ENCODE data around the gene DEPDC1.
"Not testable (repeated sequence)": the region's sequence is repeated elsewhere in the genome, so short reads cannot be mapped to it uniquely, and the experiment has no call there.

Gene DEPDC1

GRCh38 chr1:68496680-68497357 is at the start of gene DEPDC1:
DEPDC1 (minus strand) TSS chr1:68497082; CDS start chr1:68496999, 83 bp downstream.
- DNase-seq, result no peak

GRCh38 chr1:68544651-68545050 is 47.8 kb upstream of the DEPDC1 start:
- DNase-seq, result no peak

GRCh38 chr1:68542586-68542985 is 45.7 kb upstream of the DEPDC1 start:
- DNase-seq, result no peak

- DNase-seq, result no peak
These were observed 42.1 kb upstream of the DEPDC1 start for GRCh38 chr1:68538941-68539340.

GRCh38 chr1:68528243-68528642 is 31.4 kb upstream of the DEPDC1 start:
- DNase-seq, result no peak

GRCh38 chr1:68525781-68526180 is 28.9 kb upstream of the DEPDC1 start:
- DNase-seq, result no peak

GRCh38 chr1:68521286-68521685 is 24.4 kb upstream of the DEPDC1 start:
- no peak for DNase-seq

GRCh38 chr1:68516066-68516465 is 19.2 kb upstream of the DEPDC1 start:
- no peak for DNase-seq

GRCh38 chr1:68511254-68511653 is 14.4 kb upstream of the DEPDC1 start:
- DNase-seq, result no peak

GRCh38 chr1:68506386-68506785 is 9.5 kb upstream of the DEPDC1 start:
- no peak for DNase-seq

GRCh38 chr1:68503085-68503484 is 6.2 kb upstream of the DEPDC1 start:
- DNase-seq, result no peak

GRCh38 chr1:68497358-68497698 is 446 bp upstream of the DEPDC1 start:
- DNase-seq, result no peak

GRCh38 chr1:68495968-68496679 is 758 bp downstream of the DEPDC1 start:
- DNase-seq, result no peak

GRCh38 chr1:68495532-68495931 is 1.4 kb downstream of the DEPDC1 start:
- no peak for DNase-seq

GRCh38 chr1:68493193-68493592 is 3.7 kb downstream of the DEPDC1 start:
- DNase-seq, result no peak

- not testable (repeated sequence) for DNase-seq
These were observed 4.6 kb downstream of the DEPDC1 start for GRCh38 chr1:68492255-68492654.

- no peak for DNase-seq
These were observed 6.7 kb downstream of the DEPDC1 start for GRCh38 chr1:68490046-68490651.

GRCh38 chr1:68485431-68486022 is 11.4 kb downstream of the DEPDC1 start:
- no peak for DNase-seq

GRCh38 chr1:68484618-68485017 is 12.3 kb downstream of the DEPDC1 start:
- DNase-seq, result no peak

- no peak for DNase-seq
These were observed 15.8 kb downstream of the DEPDC1 start for GRCh38 chr1:68481041-68481440.

GRCh38 chr1:68479501-68479900 is 17.4 kb downstream of the DEPDC1 start:
- DNase-seq, result no peak

GRCh38 chr1:68478662-68479061 is 18.2 kb downstream of the DEPDC1 start:
- no peak for DNase-seq

- DNase-seq, result not testable (repeated sequence)
These were observed 20.3 kb downstream of the DEPDC1 start for GRCh38 chr1:68476626-68477025.

- no peak for DNase-seq
These were observed 23.8 kb downstream of the DEPDC1 start for GRCh38 chr1:68473060-68473459.
